HG02623 (cell line): Measurements from ENCODE around the gene KCNG2.

Experiments used
- ATAC-seq: cut with Tn5 transposase; IDR thresholded peaks from one replicate; pipeline ENCODE4 v1.9.1; 2021; ENCODE audit warnings: moderate library complexity; ENCODE audit not compliant: unreplicated experiment

Gene KCNG2

GRCh38 chr18:79766308-79766707, 31.4 kb upstream of the KCNG2 start:
- no peak for ATAC-seq

GRCh38 chr18:79768745-79769144, 29.0 kb upstream of the KCNG2 start:
- ATAC-seq: no peak

GRCh38 chr18:79769698-79770500, 27.8 kb upstream of the KCNG2 start:
- ATAC-seq: no peak

- ATAC-seq: no peak
These were observed 27.3 kb upstream of the KCNG2 start for GRCh38 chr18:79770501-79770815.

- no peak for ATAC-seq
These were observed 26.9 kb upstream of the KCNG2 start for GRCh38 chr18:79770826-79771225.

- no peak for ATAC-seq
These were observed 26.2 kb upstream of the KCNG2 start for GRCh38 chr18:79771446-79772107.

GRCh38 chr18:79772108-79772864, 25.5 kb upstream of the KCNG2 start:
- no peak for ATAC-seq

- no peak for ATAC-seq
These were observed 24.7 kb upstream of the KCNG2 start for GRCh38 chr18:79772865-79773696.

- ATAC-seq: no peak
These were observed 23.6 kb upstream of the KCNG2 start for GRCh38 chr18:79774111-79774510.

GRCh38 chr18:79775441-79776221, 22.1 kb upstream of the KCNG2 start:
- no peak for ATAC-seq

- no peak for ATAC-seq
These were observed 21.1 kb upstream of the KCNG2 start for GRCh38 chr18:79776674-79777073.

- no peak for ATAC-seq
These were observed 19.4 kb upstream of the KCNG2 start for GRCh38 chr18:79778291-79778791.

- no peak for ATAC-seq
These were observed 18.6 kb upstream of the KCNG2 start for GRCh38 chr18:79779021-79779699.

- ATAC-seq: no peak
These were observed 18.0 kb upstream of the KCNG2 start for GRCh38 chr18:79779700-79780190.

- ATAC-seq: no peak
These were observed 17.2 kb upstream of the KCNG2 start for GRCh38 chr18:79780547-79780946.

- ATAC-seq: no peak
These were observed 16.3 kb upstream of the KCNG2 start for GRCh38 chr18:79781331-79781941.

GRCh38 chr18:79782566-79783308, 15.0 kb upstream of the KCNG2 start:
- ATAC-seq: no peak
